Keratinocyte (primary cell): ENCODE data around the gene HERC3. TPM values are rescaled to one million over a fixed set of nuclear protein-coding genes. Genes with fewer than 3 reads are reported as not detected.

ENCODE experiments used
- DNase-seq: peaks from one replicate; pipeline ENCODE4 v3.0.0-alpha.2; 2011; ENCODE audit warnings: low read depth, missing footprints, low spot score
- FAIRE-seq: peaks from 2 replicates; lab custom pipeline; 2011; peaks lifted over from hg19 to GRCh38; lab: Jason Lieb, UNC
- H2AFZ ChIP-seq: 2 replicates; pipeline ENCODE4 v1.6.0; 2012; ENCODE audit warnings: low read length, control low read depth, inconsistent platforms; ENCODE audit not compliant: control insufficient read depth
- H3K27ac ChIP-seq: 2 replicates; pipeline ENCODE4 v1.5.1; 2011; ENCODE audit warnings: low read length; ENCODE audit not compliant: control insufficient read depth, insufficient read depth
- H3K27me3 ChIP-seq: 3 replicates; pipeline ENCODE4 v1.6.0; 2011; ENCODE audit warnings: low read length; ENCODE audit not compliant: control insufficient read depth, insufficient read depth; ENCODE audit errors: extremely low read depth
- H3K36me3 ChIP-seq, 2 experiments: 2 replicates in 1 of 2; 3 replicates in 1 of 2; pipeline ENCODE4 v1.5.1; 2011; ENCODE audit warnings: low read length in 2 of 2, mild to moderate bottlenecking in 1 of 2; ENCODE audit not compliant: control insufficient read depth in 2 of 2, insufficient read depth in 2 of 2; ENCODE audit errors: extremely low read depth in 1 of 2
- H3K4me1 ChIP-seq: 3 replicates; pipeline ENCODE4 v1.5.1; 2011; ENCODE audit warnings: low read length; ENCODE audit not compliant: control insufficient read depth, insufficient read depth; ENCODE audit errors: extremely low read depth
- H3K4me2 ChIP-seq: 3 replicates; pipeline ENCODE4 v1.6.0; 2011; ENCODE audit warnings: low read depth, low read length; ENCODE audit not compliant: control insufficient read depth, insufficient read depth; ENCODE audit errors: extremely low read depth
- H3K4me3 ChIP-seq, 3 experiments: fragments of 200-600 bp in 1 of 3; sonication (generic) in 1 of 3; 2 replicates in 2 of 3; 3 replicates in 1 of 3; pipeline ENCODE4 v1.5.1; 2011 to 2016; ENCODE audit warnings: low read length in 3 of 3, mild to moderate bottlenecking in 3 of 3, control low read depth in 2 of 3, inconsistent platforms in 1 of 3, low read depth in 1 of 3, mixed read lengths in 1 of 3, mixed run types in 1 of 3, moderate library complexity in 1 of 3; ENCODE audit not compliant: control insufficient read depth in 2 of 3, insufficient read depth in 2 of 3; ENCODE audit errors: extremely low read depth in 1 of 3
- H3K79me2 ChIP-seq: 2 replicates; pipeline ENCODE4 v1.6.0; 2012; ENCODE audit warnings: low read length; ENCODE audit not compliant: control insufficient read depth, insufficient read depth
- H3K9ac ChIP-seq: 3 replicates; pipeline ENCODE4 v1.6.0; 2011; ENCODE audit warnings: low read length; ENCODE audit not compliant: control insufficient read depth, insufficient read depth; ENCODE audit errors: extremely low read depth
- H3K9me1 ChIP-seq: 3 replicates; pipeline ENCODE4 v1.6.0; 2011; ENCODE audit warnings: low read length; ENCODE audit not compliant: control insufficient read depth, insufficient read depth; ENCODE audit errors: extremely low read depth
- H3K9me3 ChIP-seq: 2 replicates; pipeline ENCODE4 v1.5.1; 2012; ENCODE audit warnings: low read depth, low read length; ENCODE audit not compliant: control insufficient read depth
- H4K20me1 ChIP-seq: 3 replicates; pipeline ENCODE4 v1.6.0; 2011; ENCODE audit warnings: low read length; ENCODE audit not compliant: control insufficient read depth, insufficient read depth; ENCODE audit errors: extremely low read depth
- CTCF ChIP-seq, 3 experiments: IDR thresholded peaks in 1 of 3; conservative IDR thresholded peaks in 1 of 3; optimal IDR thresholded peaks in 1 of 3; 2 replicates in 2 of 3; 3 replicates in 1 of 3; pipeline versions ENCODE3 to v1.5.1; 2011; ENCODE audit warnings: low read length in 3 of 3, mild to moderate bottlenecking in 3 of 3, moderate library complexity in 2 of 3, control low read depth in 1 of 3, inconsistent platforms in 1 of 3; ENCODE audit not compliant: insufficient read depth in 2 of 3; ENCODE audit errors: extremely low read depth in 1 of 3
- EZH2 ChIP-seq: IDR thresholded peaks from one replicate; pipeline ENCODE4 v1.6.1; 2012; ENCODE audit warnings: inconsistent platforms, mild to moderate bottlenecking, low read length, moderate library complexity
- dilution Hi-C: fragments of 300-500 bp; cut with MboI; formaldehyde crosslinking; loops from one replicate; pipeline ENCODE4 v1.7.0; 2020; ENCODE audit warnings: low sequenced_read_pairs; ENCODE audit not compliant: extremely low pct_ligation_motif_present
- polyA plus RNA-seq, 5 experiments: library from polyadenylated mRNA; depleted of rRNA in 3 of 5; stranded (reverse) in 3 of 5; stranded (forward) in 1 of 5; unstranded in 1 of 5; fragments of >200 nt; gene quantifications; 1 replicate in 1 of 5; 2 replicates in 3 of 5; 3 replicates in 1 of 5; pipeline versions ENCODE4 v1.2.1 to v1.2.3, GENCODE V29; 2011 to 2012; ENCODE audit warnings: missing spikeins in 2 of 5, low read depth in 1 of 5, low replicate concordance in 1 of 5

HERC3 gene
- polyA plus RNA-seq, 1 donor (not counting 4 experiments of a cell fraction or from before 2014, with no cell fraction given) = 26.3 TPM

GRCh38 chr4:88585917-88586316 is 6.4 kb upstream of the HERC3 start:
- no peak overlapping the region for H3K9ac ChIP-seq
- TF ChIP-seq CTCF (optimal IDR thresholded peaks at IDR 0.05 in 1 of 3, IDR thresholded peaks at IDR 0.05 in 1 of 3, conservative IDR thresholded peaks at IDR 0.05 in 1 of 3; ENCODE audit: extremely low read depth in 1 of 3, insufficient read depth in 2 of 3, low read length in 3 of 3) (no peak), EZH2 (no peak)
- H2AFZ ChIP-seq = no peak overlapping the region
- no peaks in the 10 kb centered on the region for H3K9me3 ChIP-seq
- H3K27ac ChIP-seq = no peak overlapping the region
- no peaks in the 10 kb centered on the region for H3K9me1 ChIP-seq
- DNase-seq = no peak
- peaks cover under 1% of the 10 kb centered on the region for H3K79me2 ChIP-seq
- no peaks in the 10 kb centered on the region for H3K36me3 ChIP-seq
- H4K20me1 ChIP-seq = no peaks in the 10 kb centered on the region
- dilution Hi-C loops = no loop called here
- no peak overlapping the region for H3K4me2 ChIP-seq
- H3K4me3 ChIP-seq = no peak overlapping the region
- peaks cover 10% of the 10 kb centered on the region for H3K4me1 ChIP-seq
- no peak for FAIRE-seq
- H3K27me3 ChIP-seq = no peaks in the 10 kb centered on the region

- peaks cover 5% of the 10 kb centered on the region for H3K79me2 ChIP-seq
- no peaks in the 10 kb centered on the region for H3K36me3 ChIP-seq
- H3K4me3 ChIP-seq = no peak overlapping the region
- H3K9ac ChIP-seq = no peak overlapping the region
- H2AFZ ChIP-seq = no peak overlapping the region
- peaks cover 11% of the 10 kb centered on the region for H3K4me1 ChIP-seq
- no peaks in the 10 kb centered on the region for H3K9me3 ChIP-seq
- H3K9me1 ChIP-seq = no peaks in the 10 kb centered on the region
- H4K20me1 ChIP-seq = no peaks in the 10 kb centered on the region
- TF ChIP-seq EZH2 (no peak), CTCF (optimal IDR thresholded peaks at IDR 0.05 in 1 of 3, IDR thresholded peaks at IDR 0.05 in 1 of 3, conservative IDR thresholded peaks at IDR 0.05 in 1 of 3; ENCODE audit: extremely low read depth in 1 of 3, insufficient read depth in 2 of 3, low read length in 3 of 3) (no peak)
- no peak for DNase-seq
- H3K4me2 ChIP-seq = no peak overlapping the region
- dilution Hi-C loops = no loop called here
- FAIRE-seq = no peak
- H3K27me3 ChIP-seq = no peaks in the 10 kb centered on the region
- H3K27ac ChIP-seq = no peak overlapping the region
Observed at GRCh38 chr4:88587306-88587705, 5.0 kb upstream of the HERC3 start.
